ENCODE measurements around the gene MCM3AP.
"Not testable (repeated sequence)": the region's sequence is repeated elsewhere in the genome, so short reads cannot be mapped to it uniquely, and the experiment has no call there.

The MCM3AP gene

DNA sequence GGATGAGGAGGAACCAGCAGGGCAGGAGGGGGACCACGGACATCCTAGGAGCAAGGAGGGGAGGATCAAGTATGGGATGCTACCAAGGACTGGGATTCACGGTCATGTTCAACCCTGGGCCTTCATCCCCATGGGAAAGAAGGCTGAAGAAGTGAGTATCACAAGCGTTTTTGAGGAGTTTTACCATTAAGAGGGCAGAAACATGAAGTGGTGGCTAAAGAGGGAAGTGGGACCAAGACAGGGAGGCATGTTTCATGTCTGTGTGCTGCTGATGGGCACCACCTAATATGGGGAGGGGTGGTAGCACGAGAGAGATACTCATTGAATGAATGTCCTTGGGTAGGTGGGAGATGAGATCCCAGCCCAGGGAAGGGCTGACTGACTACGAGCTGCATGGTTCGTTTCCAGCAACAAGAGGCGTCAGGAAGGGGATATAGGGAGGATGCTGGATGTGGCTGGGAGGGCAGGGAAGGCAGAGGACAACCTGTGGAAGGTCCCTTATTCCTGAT, 45.5 kb downstream of the MCM3AP start:
- DNase-seq, result no peak

DNA sequence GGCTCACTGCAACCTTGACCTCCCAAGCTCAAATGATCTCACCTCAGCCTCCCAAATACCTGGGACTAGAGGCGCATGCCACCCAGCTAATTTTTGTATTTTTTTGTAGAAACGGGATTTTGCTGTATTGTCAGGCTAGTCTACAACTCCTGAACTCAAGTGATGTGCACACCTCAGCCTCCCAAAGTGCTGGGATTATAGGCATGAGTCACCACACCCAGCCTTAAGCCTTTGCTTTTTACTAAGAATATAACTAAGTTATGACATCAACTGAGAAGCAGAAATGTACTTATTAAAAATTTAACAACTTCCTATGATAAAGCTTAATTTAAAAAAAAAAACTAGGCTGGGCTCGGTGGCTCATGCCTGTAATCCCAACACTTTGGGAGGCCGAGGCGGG, 47.9 kb downstream of the MCM3AP start:
- DNase-seq, result no peak

DNA sequence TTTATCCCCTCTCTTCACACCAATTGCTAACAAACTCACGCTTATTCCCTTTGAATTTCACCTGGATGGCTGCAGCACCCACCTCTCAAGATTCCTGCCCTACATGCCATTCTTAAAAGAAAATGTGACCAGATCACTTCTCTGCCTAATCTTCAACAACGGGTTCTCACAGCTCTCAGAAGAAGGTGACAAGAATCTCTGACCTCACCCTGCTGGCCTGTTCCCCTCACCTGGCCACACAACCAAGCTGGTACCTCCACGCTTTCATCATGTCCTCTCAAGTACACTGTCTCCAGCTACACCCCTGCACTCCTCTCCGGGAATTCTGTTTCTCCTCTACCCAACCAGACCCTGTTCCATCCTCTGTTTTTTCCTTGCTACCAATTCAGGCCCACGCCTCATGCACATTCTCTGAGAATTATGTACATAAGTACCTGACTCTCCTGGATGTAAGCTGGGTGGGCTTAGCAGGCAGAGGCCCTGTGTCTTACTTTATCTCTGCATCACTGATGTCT, 50.9 kb downstream of the MCM3AP start:
- DNase-seq, result no peak

DNA sequence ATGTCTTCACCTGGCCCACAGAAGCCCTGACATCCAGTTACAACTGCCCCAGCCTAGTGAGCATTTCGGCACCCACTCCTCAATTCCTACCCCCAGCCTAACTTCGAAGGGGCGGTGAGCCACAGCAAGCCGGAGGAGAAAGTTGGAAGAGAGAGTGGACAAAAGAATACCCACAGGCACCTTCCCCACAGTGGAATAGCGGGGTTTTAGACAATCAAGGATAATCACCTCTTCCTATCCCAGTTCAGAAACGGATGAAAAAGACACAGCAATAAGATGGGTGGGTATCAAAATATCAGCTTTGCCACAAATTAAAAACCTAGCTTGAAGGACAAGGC, 55.5 kb downstream of the MCM3AP start:
- no peak for DNase-seq

DNA sequence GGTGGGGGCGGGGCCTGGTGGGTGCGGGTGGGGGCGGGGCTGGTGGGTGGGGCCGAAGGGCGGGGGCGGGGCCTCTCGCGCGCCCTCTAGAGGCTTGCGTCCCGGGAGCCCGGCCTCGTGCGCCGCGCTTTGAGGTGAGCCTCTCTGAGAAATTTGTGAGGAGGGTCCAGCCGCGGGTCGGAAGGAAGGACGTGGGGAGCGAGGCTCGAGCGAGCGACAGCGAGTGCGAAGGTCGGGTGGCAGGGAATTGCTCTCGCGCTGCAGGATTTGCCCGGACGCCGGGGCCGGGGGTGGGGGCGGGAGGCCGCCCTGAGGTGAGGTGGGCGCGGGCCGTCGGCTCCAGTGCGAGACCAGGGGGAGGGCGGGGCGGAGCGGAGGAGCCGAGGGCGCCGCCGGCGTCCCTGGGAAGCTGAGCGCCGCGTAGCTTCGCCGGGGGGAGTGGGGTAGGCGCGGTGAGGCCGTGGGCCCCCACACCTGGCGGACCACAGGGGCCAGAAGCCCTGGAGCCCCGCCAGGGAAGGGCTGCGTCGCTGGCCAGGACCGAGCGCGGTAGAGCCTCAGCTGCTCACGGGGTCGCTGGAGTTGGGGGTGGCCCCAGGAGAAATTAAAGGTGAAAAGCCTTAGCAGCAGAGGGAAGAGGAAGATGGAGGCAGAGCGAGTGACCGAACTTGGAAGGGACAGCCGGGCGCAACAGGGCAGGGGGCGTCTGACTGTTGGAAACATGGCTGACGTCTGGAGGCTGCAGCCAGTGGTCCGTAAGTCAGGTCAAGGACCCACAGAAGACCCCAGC, 56.1 kb downstream of the MCM3AP start:
- no peak for DNase-seq

DNA sequence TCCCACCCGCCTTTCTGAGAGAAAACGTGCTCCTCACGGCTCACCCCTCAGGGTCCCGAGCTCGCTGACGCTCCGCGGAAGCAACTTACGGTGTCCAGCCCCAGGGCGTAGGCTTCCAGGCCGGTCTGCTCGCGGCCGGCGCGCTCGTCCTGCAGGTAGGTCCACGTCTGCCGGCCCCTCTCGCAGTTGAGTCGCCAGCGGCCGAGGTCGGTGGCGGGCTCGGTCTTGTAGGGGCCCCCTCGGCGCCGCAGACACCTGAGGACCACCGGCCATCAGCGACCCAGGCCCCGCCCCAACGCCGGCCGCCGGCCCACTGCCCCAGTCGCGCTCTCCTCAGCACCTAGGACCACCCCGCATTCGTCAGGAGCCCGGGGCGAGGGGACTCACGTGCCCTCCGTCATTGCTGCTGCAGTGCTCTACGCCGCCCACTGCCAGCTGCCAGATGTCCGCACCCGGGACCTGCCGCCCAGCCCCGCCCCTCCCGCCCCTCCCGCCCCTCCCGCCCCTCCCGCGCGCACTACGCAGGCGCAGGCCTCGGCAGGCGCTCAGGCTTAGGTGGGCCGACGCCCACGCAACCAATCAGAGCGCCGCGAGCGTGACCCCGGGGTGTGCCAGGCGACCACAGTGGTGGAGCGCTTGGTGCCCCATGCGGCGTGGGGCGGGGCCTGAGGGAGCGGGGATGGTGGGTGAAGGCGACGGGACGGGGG, 56.9 kb downstream of the MCM3AP start, which contains the start of gene LSS:
Gene LSS (minus strand): TSS at position 430 of the 707 bp plus-strand sequence. CDS start 29 bp downstream, at position 401.
- peak; percentile 97 for DNase-seq

DNA sequence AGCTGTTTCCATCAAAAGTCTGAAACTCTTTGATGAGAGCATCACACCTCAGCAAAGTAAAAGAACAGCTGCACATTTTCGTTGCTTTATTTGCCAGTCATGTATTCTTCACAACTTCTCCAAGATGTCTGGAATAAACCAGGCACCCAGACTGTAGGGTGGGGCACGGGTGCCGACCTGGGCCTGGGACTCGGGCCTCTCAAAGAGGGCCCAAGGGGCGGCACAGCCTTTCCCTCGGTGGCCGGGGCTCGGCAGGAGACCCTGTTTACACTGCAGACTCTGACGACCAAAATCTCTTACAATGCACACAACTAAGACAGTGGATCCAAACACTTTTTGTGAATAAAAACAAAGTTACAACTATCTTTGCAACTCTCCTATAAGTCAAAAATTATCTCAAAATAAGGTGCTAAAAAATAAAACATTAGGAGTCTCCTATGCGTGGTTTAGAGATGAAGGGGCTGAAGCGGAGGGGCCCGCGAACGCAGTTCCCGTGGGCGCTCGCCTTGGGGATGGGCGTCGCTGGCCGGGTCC, 57.5 kb downstream of the MCM3AP start:
- DNase-seq, result no peak

DNA sequence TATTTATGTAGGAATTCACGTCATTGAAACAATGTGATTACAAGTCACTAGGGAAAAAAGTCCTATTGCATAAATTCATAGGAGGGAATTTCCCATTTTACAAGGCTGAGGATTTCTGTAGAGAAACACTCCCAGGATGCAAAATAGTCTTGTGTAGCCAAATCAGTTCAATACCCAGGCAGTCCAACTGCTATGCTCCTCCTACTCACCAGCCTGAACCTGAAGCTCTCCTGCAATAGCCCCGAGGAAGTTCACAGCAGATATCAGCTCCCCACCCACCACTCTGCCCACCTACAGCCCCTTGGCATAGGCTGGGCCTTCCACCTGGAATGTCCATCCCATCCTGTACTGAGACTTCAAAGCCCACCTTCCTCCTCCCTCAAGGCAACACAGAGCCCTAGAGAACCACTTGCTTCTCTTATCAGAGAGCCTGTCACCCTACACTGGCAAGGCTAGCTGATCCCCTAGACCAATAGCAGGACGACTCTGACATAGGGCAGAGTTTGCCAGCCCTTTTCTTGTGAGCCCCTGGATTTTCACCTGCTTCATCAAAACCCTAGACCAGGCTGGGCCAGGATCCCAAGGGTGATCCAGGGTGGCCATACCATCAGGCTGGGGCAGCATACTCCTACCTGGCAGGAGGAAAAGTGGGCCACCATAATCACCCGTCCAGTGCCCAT, 58.4 kb downstream of the MCM3AP start:
- no peak for DNase-seq

DNA sequence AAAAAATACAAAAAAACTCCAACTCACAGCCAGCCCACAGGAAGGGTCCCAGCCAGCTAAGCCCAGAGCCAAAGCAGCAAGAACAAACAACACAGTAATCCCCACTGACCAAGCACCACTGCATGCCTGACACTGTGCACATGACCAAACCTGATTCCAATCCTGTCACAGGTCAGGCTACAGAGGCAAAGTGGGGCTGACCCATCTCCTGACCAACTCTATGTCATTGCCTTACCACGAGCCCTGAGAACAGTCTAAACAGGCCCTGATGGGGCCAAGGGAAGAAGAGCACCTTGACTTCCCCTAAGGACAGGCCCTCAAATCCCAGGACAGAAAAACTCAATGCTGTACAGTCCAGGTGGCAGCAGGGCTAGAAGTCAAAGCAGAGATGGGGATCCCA, 59.3 kb downstream of the MCM3AP start:
- no peak for DNase-seq

DNA sequence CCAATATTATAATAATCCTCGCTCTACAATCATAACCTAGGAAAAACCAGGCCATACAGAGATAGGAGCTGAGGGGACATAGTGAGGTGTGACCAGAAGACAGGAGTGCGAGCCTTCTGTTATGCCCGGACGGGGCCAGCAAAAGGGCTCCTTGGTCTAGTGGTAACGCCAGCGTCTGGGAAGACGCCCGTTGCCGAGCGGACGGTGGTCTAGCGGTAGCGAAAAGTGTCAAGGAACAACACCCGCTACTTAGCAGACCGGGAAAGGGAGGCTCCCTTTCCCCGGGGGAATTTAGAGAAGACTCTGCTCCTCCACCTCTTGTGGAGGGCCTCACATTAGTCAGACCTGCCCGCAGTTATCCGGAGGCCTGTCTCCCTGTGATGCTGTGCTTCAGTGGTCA, 61.8 kb downstream of the MCM3AP start:
- DNase-seq, result not testable (repeated sequence)

DNA sequence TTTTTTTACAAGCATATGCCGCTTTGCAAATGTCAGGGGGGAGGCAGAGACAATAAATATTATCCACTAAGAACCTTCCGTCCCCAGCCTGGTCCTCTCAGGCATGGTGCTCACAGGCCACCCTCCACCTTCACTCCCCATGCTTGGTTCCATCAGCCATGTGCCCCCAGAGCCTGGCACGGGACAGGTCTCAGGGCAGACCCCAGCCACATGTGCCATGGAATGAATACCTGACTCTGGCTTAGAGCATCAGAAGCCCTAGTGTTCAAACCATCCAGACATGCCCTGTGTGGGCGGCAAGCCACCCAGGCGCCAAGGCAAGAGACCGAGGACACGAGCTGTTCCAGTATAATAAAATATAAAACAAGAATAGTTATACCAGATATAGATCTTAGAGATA, 62.2 kb downstream of the MCM3AP start:
- no peak for DNase-seq

DNA sequence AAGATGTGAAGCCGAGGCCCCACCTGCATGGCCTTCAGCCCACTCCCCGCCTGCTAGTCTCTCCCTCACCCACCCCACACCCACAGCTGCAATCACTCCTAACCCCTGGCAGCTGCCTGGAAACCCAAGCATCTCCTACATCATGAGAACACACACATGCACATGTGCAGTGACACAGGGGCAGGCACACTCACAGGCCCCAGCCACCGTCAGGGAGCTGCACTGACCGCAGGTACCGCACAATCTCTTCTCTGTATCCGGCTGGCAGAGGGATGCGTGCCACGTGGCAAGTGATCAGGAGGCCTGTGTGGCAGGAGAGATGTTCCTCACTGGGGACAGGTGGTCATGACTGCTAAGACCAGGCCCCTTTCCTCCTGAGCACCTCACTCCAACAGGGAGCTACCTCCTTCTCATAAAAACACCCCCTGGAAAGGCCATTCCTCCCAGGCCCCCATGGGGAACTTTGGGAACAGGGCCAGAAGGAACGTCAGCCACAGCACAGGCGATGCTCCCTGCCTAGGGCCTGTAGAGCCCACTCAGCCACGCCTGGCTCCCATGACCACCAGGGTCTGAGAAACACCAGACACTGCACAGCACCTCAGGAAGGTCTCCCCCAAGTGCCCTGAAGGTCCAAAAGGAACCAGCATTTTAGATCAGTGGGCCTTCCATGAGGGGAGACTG, 62.8 kb downstream of the MCM3AP start:
- DNase-seq, result no peak

DNA sequence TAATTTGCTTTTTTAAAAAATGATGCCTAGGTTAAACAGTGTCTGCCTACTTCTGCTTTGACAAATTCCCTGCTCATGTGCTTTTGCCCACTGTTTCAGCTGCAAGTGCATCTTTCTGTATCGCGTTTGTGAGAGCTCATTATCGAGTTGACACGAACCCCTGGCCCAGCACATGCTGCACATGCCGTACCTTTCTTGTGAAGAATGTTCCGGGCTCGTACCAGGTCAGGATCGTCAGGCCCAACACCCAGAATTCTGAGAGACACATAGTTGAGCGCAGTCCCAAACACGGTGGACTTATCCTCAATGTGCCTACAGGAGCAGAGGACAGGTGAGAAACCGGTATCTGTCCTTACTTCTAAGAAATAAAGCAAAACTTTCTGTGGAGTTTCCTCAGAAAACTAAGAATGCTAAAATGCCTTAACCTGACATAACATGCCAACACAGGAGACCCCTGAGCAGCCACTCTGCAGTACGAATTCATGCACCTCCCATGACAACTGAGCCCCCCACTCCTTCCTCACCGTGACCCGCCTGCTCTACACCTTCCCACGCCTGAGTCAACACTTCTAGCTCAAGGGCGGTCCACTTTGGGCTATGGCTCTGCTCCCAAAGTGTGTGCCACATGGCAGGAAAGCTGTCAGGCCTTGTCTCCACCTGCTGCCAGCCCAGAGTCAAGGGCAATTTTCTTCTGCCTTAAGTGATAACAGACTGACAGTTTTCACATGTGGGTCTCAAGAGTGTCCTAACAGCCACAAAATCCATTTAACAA, 63.6 kb downstream of the MCM3AP start:
- no peak for DNase-seq

DNA sequence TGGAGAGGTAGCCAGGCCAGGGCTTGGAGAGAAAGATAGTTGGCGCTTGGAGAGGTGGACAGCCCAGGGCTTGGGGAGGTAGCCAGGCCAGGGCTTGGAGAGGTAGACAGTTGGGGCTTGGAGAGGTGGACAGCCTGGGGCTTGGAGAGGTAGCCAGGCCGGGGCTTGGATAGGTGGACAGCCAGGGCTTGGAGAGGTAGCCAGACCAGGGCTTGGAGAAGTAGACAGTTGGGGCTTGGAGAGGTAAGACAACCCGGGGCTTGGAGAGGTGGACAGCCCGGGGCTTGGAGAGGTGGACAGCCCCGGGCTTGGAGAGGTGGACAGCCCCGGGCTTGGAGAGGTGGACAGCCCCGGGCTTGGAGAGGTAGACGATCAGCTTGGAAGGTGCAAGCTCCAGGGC, 64.6 kb downstream of the MCM3AP start:
- no peak for DNase-seq

DNA sequence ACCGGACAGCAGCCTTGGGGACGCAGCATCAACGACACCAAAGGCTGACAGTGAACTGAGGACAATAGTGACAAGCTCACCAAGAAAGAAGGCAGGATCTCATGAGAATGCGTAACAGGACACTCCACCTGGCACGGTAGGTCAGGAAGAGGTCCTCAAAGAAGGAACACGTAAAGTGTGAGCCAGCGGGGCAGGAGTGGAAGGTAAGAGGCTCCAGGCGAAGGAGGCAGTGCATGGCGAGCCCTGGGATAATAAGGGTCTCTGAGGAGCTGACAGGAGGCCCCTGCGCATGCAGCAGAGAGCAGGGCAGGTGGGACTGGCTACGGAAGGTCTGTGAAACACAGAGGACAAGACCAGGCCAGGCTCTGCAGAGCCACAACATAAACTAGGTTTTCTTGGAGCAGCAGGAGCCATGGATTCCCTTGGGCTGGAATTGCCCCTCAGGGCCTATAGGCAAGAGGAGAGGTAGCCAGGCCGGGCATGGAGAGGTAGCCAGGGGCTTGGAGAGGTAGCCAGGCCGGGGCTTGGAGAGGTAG, 65.1 kb downstream of the MCM3AP start:
- DNase-seq, result no peak

DNA sequence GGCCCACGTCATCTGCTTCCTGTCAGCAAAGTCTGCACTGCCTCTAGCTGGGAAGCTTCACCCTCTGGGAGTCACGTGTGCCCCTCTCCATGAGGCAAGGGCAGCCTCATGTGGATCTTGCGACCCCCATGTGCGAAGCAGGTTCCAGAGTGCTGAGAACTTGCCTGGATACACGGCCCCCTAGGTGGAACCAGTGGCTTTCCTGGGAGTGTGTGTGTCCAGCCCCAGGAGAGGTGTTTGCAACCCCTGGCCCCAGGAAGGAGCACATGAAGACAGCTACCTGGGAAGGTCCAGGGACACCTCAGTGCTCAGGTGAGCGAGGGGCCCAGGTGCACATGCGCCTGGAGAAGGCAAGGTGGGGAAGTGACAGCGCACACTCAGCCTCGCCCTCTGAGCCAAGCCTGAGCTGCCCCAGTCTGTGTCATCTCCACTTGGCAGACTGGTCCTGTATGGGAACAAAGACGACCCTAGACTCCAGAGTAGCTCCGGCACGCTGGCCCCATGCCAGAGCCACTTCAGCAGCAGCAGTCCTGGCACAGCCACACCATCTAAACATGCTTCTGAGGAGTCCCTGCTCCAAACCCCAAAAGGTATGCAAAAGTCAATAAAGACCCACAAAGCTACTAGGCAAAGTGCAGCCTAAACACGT, 65.7 kb downstream of the MCM3AP start:
- DNase-seq, result no peak

DNA sequence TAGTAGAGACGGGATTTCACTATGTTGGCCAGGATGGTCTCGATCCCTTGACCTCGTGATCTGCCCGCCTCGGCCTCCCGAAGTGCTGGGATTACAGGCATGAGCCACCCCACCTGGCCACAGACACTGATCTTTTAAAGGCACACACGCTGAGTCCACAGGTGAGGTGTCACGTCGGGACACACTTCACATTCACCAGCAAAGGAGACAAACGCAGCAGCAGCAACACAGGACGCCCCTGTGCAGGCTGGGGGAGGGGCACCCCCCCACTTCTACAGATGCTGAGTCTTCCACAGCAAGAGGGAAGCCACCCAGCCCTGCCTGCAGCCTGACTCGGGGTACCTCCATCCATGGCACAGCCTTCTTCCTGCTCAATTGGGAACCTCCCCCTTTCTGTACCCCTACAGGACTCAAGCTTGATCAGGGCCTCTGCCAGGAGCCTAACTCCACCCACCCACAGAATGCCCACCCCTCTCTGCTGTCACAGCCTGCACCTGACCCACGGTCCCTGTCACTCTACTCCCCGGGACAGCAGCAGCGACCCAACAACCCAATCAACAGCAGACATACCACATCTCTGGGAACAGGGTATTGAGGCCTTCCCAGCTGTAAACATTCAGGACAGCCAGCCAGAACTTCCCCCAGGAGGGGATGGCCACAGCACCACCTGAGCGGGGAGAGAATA, 66.4 kb downstream of the MCM3AP start:
- no peak for DNase-seq

DNA sequence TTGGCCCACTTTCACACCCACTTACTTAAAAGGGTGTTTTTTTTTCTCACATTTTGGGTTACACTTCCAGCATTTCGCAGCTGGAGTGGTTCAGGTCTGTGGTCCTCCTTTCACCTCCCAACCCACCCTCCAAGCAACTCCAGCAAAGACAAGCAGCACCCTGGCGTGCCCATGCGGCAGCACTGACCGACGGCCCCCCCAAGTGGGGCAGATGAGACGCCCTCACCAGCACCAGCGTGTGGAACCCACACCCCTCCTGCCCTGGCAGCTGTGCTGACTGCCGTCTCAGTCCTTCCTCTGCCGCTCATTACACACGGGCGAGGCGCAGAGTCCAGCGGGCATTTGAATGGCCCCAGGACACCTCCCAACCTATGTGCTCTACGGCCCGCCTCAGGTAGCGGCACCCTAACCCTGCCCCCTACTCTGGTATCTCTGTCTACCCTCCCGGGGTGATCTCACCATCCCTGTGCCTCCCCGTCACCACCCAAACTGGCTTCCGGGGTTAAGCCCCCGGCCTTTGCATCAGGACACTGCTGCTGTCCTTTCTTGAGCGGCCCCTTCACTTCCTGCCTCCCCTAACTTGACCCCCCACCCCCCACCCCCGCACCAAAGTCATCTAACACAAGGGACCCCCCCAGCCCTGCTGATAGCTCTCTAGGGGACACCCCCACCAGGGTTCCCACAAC, 67.8 kb downstream of the MCM3AP start:
- DNase-seq, result no peak

DNA sequence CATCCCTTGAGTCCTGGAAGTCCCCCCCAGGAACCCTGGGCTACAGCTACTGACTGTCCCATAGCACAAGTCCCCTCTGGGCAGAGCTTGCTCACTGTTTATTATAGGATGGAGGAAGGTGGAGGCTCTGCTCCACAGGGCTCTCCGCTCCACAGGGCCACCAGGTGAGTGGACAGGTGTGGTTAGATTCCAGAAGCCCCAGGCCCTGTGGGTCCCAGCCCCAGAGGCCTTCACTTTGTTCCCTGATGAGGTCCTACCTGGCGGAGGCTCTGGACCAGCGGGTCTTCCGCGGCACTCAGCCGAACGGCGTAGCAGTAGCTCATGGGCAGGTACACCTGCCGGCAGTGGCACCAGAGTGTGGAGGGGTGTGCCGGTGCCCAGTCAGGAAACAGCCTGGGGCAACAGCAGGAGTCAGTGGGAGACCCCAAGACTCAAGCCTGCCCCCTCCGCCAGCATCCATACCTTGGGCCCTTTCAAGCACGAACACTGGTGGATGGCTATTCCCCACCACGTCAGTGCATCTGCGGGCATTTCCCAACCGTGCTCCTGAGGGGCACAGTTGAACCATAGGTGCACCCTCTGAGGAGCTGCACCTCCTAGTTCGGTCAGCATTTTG, 69.2 kb downstream of the MCM3AP start:
- DNase-seq, result no peak

All from activated CD4-positive, alpha-beta T cell treated with anti-CD3 and anti-CD28 coated beads for 48 hours (primary cell).